ENCODE data around the gene CTAGE9.

Gene CTAGE9

DNA sequence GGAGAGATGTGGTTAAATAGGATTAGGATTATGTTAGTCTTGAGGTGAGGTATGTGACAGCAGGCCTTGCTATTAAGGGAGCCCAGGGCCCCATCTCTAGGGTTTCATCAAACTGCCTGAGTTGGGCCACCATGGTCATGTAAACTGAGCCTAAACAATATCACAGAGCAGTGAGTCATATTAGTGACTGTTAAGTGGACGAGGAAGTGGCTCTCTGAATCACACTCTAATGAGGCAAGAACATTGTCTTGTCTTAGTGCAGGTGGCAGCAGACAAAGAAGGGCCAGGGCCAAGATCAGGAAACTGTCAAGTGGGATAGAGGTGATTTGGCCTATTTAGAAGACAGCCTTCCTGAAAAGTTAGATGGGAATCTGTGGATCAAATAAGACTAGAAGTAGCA, 50.6 kb downstream of the CTAGE9 start:
- DNase-seq: no peak
